ENCODE data around the gene DDX47.
A peak's percentile ranks its signal among the peaks of the same experiment; 100 is the strongest.
"Not testable (repeated sequence)": the region's sequence is repeated elsewhere in the genome, so short reads cannot be mapped to it uniquely, and the experiment has no call there.

The DDX47 gene

DNA sequence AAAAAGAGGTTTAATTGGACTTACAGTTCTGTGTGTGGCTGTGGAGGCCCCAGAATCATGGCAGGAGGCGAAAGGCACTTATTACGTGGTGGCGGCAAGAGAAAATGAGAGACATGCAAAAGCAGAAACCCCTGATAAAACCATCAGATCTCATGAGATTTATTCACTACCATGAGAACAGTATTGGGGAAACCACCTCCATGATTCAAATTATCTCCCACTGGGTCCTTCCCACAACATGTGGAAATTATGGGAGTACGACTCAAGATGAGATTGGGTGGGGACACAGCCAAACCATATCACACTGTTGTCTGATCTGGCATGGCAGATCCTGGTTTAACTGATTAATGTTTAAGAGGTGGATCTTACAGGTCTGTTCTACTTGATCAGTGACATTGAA lies 5.6 kb downstream of the DDX47 start:
- intact Hi-C loops (cut with DNase I) = loop anchor here (10.0 kb wide), 1 partner anchor 176 kb away; no protein-coding TSS in a partner anchor

DNA sequence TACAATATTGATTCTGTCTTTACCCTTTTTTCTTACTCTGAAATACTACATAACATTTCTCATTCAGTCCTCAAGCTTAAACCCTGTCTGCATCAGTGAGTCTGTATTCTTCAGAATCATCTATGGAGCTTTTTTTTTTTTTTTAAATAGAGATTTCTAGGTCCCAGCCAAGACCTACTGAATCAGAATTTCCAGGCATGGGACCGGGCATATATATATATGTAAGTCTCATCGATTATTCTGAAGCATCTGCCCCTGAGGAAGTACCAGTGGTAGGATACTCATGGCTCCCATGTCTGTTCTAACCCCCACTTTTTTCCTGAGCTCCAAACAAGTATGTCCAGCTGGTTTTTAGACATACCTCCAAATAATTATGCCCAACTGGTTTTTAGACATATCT lies 6.1 kb downstream of the DDX47 start:
- DNase-seq = no peak
- intact Hi-C loops (cut with DNase I) = loop anchor here (10.0 kb wide), 1 partner anchor 176 kb away; no protein-coding TSS in a partner anchor

More for the DNA sequence above, 5.6 kb downstream of the DDX47 start:
- no peak for DNase-seq

DNA sequence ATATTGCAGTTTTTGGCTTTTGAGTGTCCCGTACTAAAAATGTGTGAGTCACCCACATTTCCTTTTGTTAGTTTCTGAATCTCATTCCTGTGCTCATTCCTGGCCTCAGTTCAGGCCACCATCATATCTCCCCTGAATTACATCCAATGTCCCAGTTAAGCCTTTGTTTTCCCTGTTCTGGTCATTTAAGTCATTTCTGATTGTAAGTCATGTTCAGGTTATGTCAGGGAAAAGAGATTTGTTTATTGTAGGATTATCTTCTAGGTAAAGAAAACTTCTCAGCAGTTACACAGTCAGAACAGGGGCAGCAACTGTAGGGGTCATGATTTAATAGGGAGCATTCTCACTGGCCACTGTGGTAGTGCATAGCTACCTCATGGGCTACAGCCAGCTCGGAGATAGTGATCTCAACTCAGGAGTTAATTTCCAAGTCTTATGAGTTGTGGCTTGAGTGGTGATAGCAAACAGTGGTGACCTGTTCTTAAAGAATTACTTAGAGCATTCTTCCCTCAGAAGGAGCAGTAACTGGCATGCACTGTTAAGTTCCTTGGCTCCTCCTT lies 6.7 kb downstream of the DDX47 start:
- no peak for DNase-seq
- intact Hi-C loops (cut with DNase I) = loop anchor here (10.0 kb wide), 1 partner anchor 175 kb away; no protein-coding TSS in a partner anchor

DNA sequence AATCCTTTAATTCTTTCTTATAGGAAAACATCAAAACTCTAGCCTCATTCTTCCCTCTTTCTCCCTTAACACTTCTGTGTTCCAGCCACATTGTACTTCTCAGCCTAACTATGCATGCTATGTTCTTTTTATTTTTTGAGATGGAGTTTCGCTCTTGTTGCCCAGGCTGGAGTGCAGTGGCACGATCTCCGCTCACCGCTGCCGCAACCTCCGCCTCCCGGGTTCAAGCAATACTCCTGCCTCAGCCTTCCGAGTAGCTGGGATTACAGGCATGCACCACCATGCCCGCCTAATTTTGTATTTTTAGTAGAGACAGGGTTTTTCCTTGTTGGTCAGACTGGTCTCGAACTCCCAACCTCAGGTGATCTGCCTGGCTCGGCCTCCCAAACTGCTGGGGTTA lies 7.2 kb downstream of the DDX47 start:
- peak in 2 of 10 donors; percentile 40 to 54 for DNase-seq
- intact Hi-C loops (cut with DNase I) = not testable (repeated sequence)

DNA sequence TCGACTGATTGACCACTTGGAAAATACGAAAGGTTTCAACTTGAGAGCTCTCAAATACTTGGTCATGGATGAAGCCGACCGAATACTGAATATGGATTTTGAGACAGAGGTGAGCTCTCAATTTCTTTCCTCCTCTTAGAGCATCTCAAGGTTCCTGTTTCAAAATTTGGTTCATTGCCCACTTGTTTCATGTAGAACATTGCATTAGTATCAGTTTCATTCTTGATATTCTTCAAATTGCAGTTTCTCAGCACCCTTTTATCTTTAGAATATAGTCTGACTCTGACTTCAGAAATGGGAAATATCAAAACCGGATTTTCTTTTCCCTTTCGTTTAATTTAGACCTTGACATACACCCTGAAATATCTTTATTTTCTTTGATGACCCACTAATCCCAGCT lies 8.8 kb downstream of the DDX47 start:
- DNase-seq = no peak
- intact Hi-C loops (cut with DNase I) = no loop called here

DNA sequence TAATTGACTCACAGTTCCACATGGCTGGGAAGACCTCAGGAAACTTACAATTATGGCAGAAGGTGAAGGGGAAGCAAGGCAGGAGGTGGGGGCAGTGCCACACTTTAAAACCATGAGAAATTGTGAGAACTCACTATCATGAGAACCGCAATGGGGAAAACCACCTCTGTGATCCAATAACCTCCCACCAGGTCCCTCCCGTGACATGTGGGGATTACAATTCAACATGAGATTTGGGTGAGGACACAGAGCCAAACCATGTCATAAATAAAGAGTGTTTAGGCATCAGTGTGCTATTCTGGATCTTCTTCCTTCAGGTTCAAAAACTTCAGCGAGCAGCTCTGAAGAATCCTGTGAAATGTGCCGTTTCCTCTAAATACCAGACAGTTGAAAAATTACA lies 9.7 kb downstream of the DDX47 start:
- intact Hi-C loops (cut with DNase I) = no loop called here
- no peak for DNase-seq

DNA sequence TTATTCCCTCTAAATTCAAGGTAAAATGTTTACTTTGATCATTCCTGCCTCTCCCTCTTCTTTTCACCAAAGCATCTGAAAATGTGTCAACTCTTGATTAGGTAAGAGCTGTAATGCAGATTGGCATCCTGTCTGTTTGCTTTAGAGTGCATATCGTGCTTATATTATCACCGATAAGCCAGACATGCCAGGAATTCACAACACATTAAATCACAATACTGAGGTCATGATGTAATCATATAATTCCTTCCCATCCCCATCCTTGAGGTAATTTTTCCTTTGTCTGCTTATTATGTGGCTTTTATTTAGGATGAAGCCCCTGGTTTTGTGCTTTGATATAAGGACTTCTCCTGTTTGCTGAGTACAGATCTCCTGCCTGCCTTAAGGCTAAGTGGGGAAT lies 10.2 kb downstream of the DDX47 start:
- DNase-seq = no peak
- intact Hi-C loops (cut with DNase I) = no loop called here

DNA sequence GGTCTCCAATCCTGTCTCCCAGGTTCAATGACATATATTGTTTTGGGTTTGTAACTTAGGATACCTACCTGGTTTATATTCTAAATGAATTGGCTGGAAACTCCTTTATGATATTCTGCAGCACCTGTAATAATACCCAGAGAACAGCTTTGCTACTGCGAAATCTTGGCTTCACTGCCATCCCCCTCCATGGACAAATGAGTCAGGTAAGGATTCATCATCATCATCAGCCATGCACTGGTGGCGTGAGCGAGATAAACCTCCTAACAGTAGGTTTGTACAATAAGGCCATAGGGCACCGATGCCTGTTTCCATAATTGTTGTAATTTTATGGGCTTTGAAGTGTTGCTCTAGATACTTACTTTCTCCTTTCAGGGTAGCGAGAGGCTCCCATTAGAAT lies 10.7 kb downstream of the DDX47 start:
- intact Hi-C loops (cut with DNase I) = no loop called here
- DNase-seq = no peak

DNA sequence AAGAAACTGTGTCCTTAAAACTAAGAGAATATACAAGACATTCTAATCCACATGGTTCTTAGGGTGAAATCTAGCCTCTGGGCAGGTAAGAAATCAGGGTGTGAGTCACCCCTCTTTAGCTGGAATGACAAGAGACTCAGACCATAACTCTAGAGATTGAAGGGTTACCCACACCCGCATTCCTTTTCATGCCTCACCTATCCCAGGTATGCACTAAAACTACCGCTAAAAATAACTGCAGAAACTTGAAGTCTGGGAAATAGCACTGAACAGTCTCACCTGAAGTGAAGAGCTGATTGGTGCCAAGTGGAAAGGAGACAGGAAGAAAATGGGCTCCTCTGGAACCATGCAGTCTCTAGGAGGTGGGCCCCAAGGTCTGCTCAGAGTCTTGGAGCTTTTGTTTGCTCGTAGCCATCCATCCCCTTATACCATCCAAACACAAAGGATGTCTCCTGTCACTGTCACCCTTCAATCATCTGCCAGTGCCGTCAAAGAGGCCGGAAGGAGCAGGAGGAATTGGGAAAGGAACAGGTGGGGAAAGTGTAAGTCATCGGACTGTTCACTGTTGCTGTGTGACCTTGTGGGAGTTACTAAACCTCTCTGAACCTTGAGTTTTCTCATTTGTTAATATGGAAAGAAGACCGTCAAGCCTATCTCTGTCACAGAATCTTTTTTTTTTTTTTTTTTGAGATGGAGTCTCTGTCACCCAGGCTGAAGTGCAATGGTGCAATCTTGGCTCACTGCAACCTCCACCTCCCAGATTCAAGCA lies 22.4 kb downstream of the DDX47 start:
- intact Hi-C loops (cut with DNase I) = loop anchor here (2.0 kb wide), 1 partner anchor 147 kb away; no protein-coding TSS in a partner anchor
- DNase-seq = no peak

DNA sequence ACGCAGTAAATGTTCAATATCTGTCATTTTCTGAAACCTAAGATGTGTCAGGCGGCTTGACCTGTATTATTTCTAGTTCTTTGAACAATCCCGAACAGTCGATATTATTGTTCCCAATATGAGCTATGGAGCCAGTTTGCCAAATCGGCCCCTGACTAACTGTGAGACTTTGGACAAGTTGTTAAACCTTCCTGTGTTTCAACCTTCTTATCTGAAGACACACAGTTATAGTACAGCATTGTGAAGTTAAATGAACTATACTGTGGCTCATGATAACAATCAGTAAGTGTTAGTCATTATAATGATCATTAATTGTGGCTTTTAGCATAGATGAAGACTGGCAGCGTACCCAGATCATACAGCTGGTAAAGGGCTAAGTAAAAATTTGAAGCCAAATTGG lies 23.4 kb downstream of the DDX47 start:
- no peak for DNase-seq
- intact Hi-C loops (cut with DNase I) = loop anchor here (2.0 kb wide), 1 partner anchor 146 kb away; no protein-coding TSS in a partner anchor

DNA sequence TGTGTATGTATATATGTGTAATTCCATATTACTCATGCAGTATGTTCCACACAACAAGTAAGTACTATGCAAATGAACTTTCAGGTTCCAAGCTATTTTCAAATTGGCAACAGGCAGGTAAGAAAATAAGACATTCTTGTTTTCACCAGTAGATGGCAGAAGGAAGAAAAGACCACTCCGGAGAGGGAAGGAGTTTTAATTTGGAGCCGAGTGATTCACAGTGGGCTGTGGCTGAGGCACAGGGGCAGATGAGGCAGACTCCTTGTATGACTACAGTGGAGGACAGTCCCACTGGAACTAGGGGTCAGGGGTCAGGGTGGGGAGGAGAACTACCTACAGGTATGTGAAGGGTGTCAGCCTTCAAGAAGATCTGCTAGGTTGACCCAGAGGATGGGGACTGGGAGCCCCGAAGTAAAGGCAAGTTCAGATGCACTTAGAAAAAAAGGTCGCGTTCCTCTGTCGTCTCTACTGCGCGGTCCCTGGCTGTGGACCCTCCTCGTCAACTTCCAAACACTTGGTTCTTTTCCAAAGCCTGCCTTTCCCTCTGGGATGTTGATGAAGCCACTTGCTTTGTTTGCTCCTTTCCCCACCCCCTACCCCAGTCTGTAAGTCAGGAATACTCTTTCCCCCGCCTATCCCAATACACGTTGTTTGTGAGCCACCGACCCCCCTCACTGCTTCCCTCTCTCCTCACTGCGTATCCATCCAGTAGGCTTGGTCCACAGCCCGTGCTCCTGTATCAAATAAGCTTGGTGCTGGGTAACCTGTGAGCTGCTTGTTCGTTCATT lies 24.1 kb downstream of the DDX47 start:
- intact Hi-C loops (cut with DNase I) = loop anchor here (2.0 kb wide), 1 partner anchor 146 kb away; no protein-coding TSS in a partner anchor
- no peak for DNase-seq

DNA sequence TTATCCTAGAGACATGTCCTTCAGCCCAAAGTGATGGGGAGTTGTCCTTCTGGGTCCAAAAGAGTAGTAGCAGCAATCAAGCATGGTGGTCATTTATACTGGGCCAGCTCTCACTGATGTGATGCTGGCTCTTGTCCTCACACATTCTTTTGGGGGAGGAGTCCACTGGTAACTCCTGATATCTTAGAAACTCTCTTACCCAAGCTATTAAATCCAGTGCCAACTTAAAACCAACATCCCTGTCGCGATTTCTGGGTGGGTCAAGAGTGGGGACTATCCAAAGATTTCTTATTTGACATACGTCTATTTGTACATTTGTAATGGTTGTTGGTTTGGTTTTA lies 24.6 kb downstream of the DDX47 start:
- DNase-seq = no peak
- intact Hi-C loops (cut with DNase I) = loop anchor here (2.0 kb wide), 1 partner anchor 145 kb away; no protein-coding TSS in a partner anchor

DNA sequence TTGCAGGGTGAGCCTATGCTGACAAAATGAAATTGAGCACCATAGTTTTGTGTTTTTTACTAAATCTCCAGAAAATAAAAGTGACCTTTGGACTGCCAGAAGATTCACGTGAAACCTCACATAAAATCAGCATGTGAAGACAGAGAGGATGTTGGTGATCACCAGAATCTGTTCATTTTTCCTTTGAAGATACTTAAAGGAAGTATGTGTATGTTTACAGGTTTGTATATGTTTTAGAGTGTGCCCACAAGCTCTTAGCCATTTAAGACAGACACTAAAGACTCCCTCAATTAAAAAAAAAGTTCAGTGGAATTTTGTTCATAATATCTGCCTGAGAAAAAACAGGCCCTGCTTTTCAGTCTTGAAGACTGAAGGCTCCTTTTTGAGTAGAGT lies 25.9 kb downstream of the DDX47 start:
- DNase-seq = no peak
- intact Hi-C loops (cut with DNase I) = no loop called here

DNA sequence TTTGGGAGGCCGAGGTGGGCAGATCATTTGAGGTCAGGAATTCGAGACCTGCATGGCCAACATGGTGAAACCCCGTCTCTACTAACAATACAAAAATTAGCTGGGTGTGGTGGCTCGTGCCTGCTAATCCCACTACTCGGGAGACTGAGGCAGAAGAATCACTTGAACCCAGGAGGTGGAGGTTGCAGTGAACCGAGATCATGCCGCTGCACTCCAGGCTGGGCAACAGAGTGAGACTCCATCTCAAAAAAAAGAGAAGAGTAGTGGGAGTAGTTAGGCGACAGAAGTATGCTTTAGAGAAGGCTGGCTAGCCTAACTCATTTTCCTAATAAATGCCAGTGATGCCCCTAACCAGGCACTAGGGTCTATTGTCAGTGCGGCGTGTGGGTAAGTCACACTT lies 26.3 kb downstream of the DDX47 start:
- intact Hi-C loops (cut with DNase I) = not testable (repeated sequence)

DNA sequence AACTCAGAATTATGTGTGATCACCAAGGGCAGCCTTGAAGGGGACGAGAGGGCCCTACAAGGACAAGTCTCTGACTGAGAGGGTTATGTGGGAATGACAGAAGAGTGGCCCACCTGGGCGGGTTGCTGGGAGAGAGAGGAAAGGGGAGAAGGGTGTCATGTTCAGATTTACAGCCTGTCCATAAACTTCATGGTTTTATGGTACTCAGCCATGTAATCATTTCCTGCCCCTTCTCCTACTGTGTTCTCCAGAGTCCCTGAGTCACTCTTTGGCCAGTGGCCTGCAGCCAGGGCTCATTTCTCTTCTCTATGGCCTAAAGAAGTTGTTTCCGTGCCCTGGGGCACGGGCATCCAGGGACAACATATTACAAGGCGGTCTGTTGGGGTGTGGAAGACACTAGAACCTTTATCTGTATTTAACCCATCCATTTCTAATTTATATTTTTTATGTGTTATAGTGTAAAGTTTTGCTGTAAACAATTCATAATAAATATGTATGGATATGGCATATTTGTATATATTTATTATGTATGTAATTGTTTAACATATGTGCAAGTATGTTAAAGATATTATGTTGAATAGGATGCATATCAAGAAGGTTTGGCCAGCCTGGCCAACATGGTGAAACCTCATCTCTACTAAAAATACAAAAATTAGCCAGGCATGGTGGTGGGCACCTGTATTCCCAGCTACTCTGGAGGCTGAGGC lies 26.9 kb downstream of the DDX47 start:
- no peak for DNase-seq
- intact Hi-C loops (cut with DNase I) = no loop called here

More for the DNA sequence above, 26.3 kb downstream of the DDX47 start:
- DNase-seq = not testable (repeated sequence)

DNA sequence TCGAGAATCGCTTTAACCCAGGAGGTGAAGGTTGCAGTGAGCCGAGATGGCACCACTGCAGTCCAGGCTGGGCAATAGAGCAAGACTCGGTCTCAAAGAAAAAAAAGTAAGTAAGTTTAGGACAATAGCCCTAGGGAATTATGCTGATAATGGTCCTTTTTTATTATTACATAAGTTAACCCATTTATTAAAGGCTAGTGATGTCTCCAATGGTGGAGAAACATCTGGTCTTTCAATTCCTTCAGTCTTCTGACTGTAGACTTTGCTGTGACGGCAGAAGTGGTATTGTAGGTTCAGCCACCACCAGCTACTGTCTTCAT lies 27.4 kb downstream of the DDX47 start:
- DNase-seq = no peak
- intact Hi-C loops (cut with DNase I) = no loop called here

DNA sequence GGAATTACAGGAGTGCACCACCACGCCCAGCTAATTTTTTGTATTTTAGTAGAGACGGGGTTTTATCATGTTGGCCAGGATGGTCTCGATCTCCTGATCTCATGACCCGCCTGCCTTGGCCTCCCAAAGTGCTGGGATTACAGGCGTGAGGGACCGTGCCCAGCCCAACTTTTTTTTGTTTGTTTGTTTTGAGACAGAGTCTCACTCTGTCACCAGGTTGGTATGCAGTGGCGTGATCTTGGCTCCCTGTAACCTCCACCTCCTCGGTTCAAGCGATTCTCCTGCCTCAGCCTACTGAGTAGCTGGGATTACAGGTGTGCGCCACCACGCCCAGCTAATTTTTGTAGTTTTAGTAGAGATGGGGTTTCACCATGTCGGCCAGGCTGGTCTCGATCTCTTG lies 28.3 kb downstream of the DDX47 start:
- intact Hi-C loops (cut with DNase I); DNase-seq: not testable (repeated sequence)

DNA sequence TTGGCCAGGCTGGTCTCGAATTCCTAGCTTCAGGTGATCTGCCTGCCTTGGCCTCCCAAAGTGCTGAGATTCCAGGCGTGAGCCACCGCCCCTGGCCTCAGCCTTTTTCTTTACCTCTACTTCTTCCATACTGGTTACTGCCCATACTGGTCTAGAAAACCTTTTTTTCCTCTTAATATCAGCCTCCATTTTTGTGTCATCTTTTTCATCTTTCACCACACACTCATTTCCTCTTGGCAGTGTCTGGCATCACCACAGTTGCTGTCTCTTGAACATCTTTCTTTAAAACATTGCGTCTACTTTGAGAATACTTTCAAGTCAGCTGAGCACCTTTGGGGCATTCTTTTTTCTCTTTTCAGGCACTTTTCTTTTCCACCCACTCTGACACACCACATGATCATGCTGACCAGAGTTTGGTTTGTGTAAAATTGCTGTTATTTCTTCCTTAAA lies 32.7 kb downstream of the DDX47 start:
- no peak for DNase-seq
- intact Hi-C loops (cut with DNase I) = no loop called here

DNA sequence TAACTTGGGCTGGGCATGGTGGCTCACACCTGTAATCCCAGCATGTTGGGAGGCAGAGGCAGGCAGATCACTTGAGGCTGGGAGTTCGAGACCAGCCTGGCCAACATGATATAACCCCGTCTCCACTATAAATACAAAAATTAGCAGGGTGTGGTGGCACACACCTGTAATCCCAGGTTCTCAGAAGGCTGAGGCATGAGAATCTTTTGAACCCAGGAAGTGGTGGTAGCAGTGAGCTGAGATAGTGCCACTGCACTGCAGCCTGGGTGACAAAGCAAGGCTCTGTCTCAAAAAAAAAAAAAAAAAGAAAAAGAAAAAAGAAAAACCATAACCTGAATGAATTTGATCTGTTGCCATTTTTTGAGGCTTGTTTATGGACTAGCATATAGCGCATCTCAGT lies 33.6 kb downstream of the DDX47 start:
- DNase-seq; intact Hi-C loops (cut with DNase I): not testable (repeated sequence)

DNA sequence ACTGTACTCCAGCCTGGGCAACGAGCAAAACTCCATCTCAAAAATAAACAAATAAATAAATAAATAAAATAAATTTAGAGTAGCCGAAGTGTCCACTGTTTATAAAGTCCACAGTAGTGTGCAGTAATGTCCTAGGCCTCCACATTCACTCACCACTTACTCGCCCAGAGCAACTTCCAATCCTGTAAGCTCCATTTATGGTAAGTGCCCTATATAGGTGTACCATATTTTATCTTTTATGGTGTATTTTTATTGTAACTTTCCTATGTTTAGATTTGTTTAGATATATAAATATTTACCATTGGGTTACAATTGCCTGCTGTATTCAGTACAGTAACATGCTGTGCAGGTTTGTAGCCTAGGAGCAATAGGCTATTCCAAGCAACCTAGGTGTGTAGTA lies 40.3 kb downstream of the DDX47 start:
- no peak for DNase-seq
- intact Hi-C loops (cut with DNase I) = no loop called here

DNA sequence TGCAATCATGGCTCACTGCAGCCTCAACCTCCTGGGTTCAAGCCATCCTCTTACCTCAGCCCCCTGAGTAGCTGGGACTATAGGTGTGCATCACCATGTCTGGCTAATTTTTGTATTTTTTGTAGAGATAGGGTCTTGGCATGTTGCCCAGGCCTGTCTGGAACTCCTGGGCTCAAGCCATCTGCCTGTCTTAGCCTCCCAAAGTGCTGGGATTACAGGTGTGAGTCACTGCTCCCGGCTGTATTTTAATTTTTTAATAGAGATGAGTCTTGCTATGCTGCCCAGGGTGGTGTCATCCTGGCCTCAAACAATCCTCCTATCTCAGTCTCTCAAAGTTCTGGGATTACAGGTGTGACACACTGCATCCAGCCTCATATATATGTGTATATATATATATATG lies 46.5 kb downstream of the DDX47 start:
- intact Hi-C loops (cut with DNase I) = no loop called here
- DNase-seq = no peak

Data from posterior cingulate gyrus (tissue), 11 donors.